ENCODE measurements around the gene NEK6.
A peak's percentile ranks its signal among the peaks of the same experiment; 100 is the strongest.

The NEK6 gene

DNA sequence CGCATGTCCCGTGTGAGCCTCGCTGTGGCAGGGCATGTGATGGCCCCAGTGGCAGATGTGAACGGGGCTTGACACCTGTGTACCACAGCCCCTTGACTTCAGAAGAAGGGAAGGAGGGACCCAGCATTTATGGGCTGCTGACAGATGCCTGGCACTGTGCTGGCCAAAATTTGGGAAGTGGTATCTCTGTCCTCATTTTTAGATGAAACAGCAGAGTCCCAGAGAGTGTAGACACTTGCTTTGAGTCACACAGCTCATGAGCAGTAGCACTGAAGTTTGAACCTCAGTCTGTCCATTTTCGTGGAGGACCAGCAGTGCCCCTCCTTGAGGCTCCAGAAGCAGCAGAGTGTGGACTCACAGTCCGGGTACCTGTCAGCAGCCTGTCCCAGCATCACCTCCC is 16.5 kb downstream of the NEK6 start:
- Histone ChIP-seq H3K4me3 (replicated peaks; ENCODE audit: insufficient read depth, low read length) (no peak overlapping the region), H3K27ac (replicated peaks) (no peak overlapping the region), H3K27me3 (ENCODE audit: insufficient read depth, poor library complexity, severe bottlenecking) (no peaks in the 10 kb centered on the region)
- TF ChIP-seq POLR2AphosphoS5 (IDR thresholded peaks at IDR 0.05; ENCODE audit: low read depth), result no peak
- peak; percentile 53; the same call in 1 of the 2 replicates for TF ChIP-seq SPI1 (IDR thresholded peaks at IDR 0.05; ENCODE audit: borderline replicate concordance, low read depth)
- DNase-seq (ENCODE audit: low read depth in 1 of 2, low spot score in 1 of 2), result no peak

DNA sequence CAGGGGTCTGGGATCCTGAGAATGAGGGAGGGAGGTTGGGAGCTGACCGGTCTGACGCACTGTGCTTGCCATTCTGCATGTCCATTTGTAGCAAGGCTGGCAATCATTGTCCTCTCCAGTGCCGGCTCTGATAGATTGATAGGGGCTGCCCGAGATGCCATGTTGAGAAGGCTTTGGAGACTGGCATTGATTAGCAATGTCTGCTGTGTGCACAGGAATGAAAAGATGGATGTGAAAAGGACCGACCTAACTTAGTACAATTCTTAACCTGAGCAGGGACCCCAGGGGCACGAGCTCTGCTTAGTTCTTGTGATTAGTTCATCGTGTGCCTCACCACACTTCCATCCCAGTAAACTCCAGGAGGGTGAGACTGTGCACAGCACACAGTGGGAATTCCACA is 17.0 kb downstream of the NEK6 start:
- H3K4me3 ChIP-seq (replicated peaks; ENCODE audit: insufficient read depth, low read length), result no peak overlapping the region
- no peaks in the 10 kb centered on the region for H3K27me3 ChIP-seq (ENCODE audit: insufficient read depth, poor library complexity, severe bottlenecking)
- DNase-seq (ENCODE audit: low read depth in 1 of 2, low spot score in 1 of 2), result no peak
- TF ChIP-seq GABPA (IDR thresholded peaks at IDR 0.05; ENCODE audit: low read depth), result no peak
- no peak for TF ChIP-seq SPI1 (IDR thresholded peaks at IDR 0.05; ENCODE audit: borderline replicate concordance, low read depth)
- TF ChIP-seq, protein P1, sequence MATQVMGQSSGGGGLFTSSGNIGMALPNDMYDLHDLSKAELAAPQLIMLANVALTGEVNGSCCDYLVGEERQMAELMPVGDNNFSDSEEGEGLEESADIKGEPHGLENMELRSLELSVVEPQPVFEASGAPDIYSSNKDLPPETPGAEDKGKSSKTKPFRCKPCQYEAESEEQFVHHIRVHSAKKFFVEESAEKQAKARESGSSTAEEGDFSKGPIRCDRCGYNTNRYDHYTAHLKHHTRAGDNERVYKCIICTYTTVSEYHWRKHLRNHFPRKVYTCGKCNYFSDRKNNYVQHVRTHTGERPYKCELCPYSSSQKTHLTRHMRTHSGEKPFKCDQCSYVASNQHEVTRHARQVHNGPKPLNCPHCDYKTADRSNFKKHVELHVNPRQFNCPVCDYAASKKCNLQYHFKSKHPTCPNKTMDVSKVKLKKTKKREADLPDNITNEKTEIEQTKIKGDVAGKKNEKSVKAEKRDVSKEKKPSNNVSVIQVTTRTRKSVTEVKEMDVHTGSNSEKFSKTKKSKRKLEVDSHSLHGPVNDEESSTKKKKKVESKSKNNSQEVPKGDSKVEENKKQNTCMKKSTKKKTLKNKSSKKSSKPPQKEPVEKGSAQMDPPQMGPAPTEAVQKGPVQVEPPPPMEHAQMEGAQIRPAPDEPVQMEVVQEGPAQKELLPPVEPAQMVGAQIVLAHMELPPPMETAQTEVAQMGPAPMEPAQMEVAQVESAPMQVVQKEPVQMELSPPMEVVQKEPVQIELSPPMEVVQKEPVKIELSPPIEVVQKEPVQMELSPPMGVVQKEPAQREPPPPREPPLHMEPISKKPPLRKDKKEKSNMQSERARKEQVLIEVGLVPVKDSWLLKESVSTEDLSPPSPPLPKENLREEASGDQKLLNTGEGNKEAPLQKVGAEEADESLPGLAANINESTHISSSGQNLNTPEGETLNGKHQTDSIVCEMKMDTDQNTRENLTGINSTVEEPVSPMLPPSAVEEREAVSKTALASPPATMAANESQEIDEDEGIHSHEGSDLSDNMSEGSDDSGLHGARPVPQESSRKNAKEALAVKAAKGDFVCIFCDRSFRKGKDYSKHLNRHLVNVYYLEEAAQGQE (IDR thresholded peaks at IDR 0.05; ENCODE audit: insufficient replicate concordance, low read depth), result no peak
- no peak for TF ChIP-seq POLR2AphosphoS5 (IDR thresholded peaks at IDR 0.05; ENCODE audit: low read depth)
- TF ChIP-seq, protein P2, sequence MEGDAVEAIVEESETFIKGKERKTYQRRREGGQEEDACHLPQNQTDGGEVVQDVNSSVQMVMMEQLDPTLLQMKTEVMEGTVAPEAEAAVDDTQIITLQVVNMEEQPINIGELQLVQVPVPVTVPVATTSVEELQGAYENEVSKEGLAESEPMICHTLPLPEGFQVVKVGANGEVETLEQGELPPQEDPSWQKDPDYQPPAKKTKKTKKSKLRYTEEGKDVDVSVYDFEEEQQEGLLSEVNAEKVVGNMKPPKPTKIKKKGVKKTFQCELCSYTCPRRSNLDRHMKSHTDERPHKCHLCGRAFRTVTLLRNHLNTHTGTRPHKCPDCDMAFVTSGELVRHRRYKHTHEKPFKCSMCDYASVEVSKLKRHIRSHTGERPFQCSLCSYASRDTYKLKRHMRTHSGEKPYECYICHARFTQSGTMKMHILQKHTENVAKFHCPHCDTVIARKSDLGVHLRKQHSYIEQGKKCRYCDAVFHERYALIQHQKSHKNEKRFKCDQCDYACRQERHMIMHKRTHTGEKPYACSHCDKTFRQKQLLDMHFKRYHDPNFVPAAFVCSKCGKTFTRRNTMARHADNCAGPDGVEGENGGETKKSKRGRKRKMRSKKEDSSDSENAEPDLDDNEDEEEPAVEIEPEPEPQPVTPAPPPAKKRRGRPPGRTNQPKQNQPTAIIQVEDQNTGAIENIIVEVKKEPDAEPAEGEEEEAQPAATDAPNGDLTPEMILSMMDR (IDR thresholded peaks at IDR 0.05; ENCODE audit: insufficient read depth, low read length), result no peak
- no peak overlapping the region for H3K27ac ChIP-seq (replicated peaks)

DNA sequence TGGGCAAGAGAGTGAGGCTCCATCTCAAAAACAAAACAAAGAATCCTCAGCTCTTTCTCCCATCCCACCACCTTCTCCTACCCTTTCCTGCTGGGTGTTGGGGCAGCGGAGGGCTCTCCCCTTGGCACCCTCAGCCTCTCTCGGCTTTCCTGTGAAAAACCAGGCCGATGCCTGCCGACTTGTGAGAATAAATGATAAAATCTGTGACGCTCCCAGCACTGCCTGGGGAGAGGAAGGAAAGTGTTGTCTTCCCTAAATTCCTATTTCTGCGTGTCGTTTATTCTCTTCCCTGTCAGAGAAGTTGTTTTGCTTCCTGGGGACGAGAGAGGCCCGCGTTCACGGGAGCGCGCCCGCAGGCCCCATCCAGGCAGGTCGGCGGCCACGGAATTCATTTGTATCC is 19.7 kb downstream of the NEK6 start:
- H3K27me3 ChIP-seq (ENCODE audit: insufficient read depth, poor library complexity, severe bottlenecking), result no peaks in the 10 kb centered on the region
- H3K4me3 ChIP-seq (replicated peaks; ENCODE audit: insufficient read depth, low read length), result no peak overlapping the region
- H3K27ac ChIP-seq (replicated peaks), result peak overlapping the region; percentile 43; the same call in 1 of the 2 replicates
- DNase-seq (ENCODE audit: low read depth in 1 of 2, low spot score in 1 of 2), result no peak
- TF ChIP-seq, protein P1 (IDR thresholded peaks at IDR 0.05; ENCODE audit: insufficient replicate concordance, low read depth), result no peak
- TF ChIP-seq GABPA (IDR thresholded peaks at IDR 0.05; ENCODE audit: low read depth) (no peak), POLR2AphosphoS5 (IDR thresholded peaks at IDR 0.05; ENCODE audit: low read depth) (no peak), SPI1 (IDR thresholded peaks at IDR 0.05; ENCODE audit: borderline replicate concordance, low read depth) (no peak)
- TF ChIP-seq, protein P2 (IDR thresholded peaks at IDR 0.05; ENCODE audit: insufficient read depth, low read length), result no peak

DNA sequence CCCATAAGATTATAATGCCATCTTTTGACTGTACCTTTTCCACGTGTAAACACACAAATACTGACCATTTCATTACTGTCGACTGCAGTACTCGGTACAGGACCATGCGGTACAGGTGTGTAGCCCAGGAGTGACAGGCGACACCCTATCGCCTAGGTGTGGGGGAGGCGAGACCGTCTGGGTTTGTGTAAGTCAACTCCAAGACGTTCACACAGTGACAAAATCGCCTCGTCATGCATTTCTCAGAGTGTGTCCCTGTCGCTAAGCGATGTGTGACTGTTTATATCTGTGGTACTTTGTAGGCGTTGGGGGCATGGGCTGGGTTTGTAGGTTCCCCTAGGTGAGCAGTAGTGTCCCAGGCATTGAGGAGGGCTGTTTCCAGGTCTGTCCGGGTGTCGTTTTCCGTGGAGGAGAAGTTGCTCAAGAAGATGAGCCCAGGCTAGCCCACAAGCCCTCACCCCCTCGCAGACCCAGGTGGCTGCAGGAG is 20.3 kb downstream of the NEK6 start:
- Histone ChIP-seq H3K27ac (replicated peaks) (peak overlapping the region; percentile 43), H3K27me3 (ENCODE audit: insufficient read depth, poor library complexity, severe bottlenecking) (no peaks in the 10 kb centered on the region), H3K4me3 (replicated peaks; ENCODE audit: insufficient read depth, low read length) (no peak overlapping the region)
- TF ChIP-seq GABPA (IDR thresholded peaks at IDR 0.05; ENCODE audit: low read depth) (no peak), POLR2AphosphoS5 (IDR thresholded peaks at IDR 0.05; ENCODE audit: low read depth) (no peak), SPI1 (IDR thresholded peaks at IDR 0.05; ENCODE audit: borderline replicate concordance, low read depth) (no peak)
- TF ChIP-seq, protein P1 (IDR thresholded peaks at IDR 0.05; ENCODE audit: insufficient replicate concordance, low read depth), result no peak
- TF ChIP-seq, protein P2 (IDR thresholded peaks at IDR 0.05; ENCODE audit: insufficient read depth, low read length), result no peak
- no peak for DNase-seq (ENCODE audit: low read depth in 1 of 2, low spot score in 1 of 2)
